H1 (cell line): Measurements from ENCODE around the gene NOD2.

ENCODE experiments used
- CTCF ChIP-seq, 3 experiments: IDR thresholded peaks; 1 replicate in 2 of 3; 2 replicates in 1 of 3; pipeline versions ENCODE4 v1.5.1 to v1.6.1; 2011; ENCODE audit warnings: low read length in 3 of 3, mild to moderate bottlenecking in 3 of 3, inconsistent platforms in 2 of 3, low read depth in 1 of 3, moderate library complexity in 1 of 3; ENCODE audit not compliant: insufficient read depth in 1 of 3; ENCODE audit errors: control extremely low read depth in 1 of 3
- EZH2 ChIP-seq: fragments of 200-600 bp; sonication (generic); IDR thresholded peaks from 2 replicates; pipeline ENCODE4 v1.7.1; 2012; ENCODE audit warnings: low read depth, mild to moderate bottlenecking, moderate library complexity, low read length, inconsistent platforms; ENCODE audit not compliant: severe bottlenecking
- FOSL1 ChIP-seq: IDR thresholded peaks from 2 replicates; pipeline ENCODE4 v1.6.1; 2011; ENCODE audit warnings: mild to moderate bottlenecking, low read depth, low read length, moderate library complexity; ENCODE audit not compliant: insufficient read depth
- GABPA ChIP-seq: IDR thresholded peaks from 2 replicates; pipeline ENCODE4 v1.6.1; 2011; ENCODE audit warnings: mild to moderate bottlenecking, low read length, moderate library complexity, borderline replicate concordance; ENCODE audit not compliant: insufficient read depth
- JUND ChIP-seq: IDR thresholded peaks from 2 replicates; pipeline ENCODE4 v1.6.1; 2011; ENCODE audit warnings: mild to moderate bottlenecking, improper control_type of control experiment, low read length
- MAX ChIP-seq: IDR thresholded peaks from 2 replicates; pipeline ENCODE4 v1.6.1; 2012; ENCODE audit warnings: inconsistent platforms
- POLR2AphosphoS5 ChIP-seq: IDR thresholded peaks from 2 replicates; pipeline ENCODE4 v1.6.1; 2011; ENCODE audit warnings: low read depth, low read length
- RBBP5 ChIP-seq: IDR thresholded peaks from 2 replicates; pipeline ENCODE4 v1.7.1; 2012; ENCODE audit warnings: low read depth, mild to moderate bottlenecking, inconsistent platforms, low read length, moderate library complexity, borderline replicate concordance
- SP4 ChIP-seq: IDR thresholded peaks from 2 replicates; pipeline ENCODE4 v1.6.1; 2012; ENCODE audit warnings: low read length, inconsistent platforms
- TAF1 ChIP-seq: IDR thresholded peaks from 2 replicates; pipeline ENCODE4 v1.6.1; 2011; ENCODE audit warnings: mild to moderate bottlenecking, low read depth, low read length

- TF ChIP-seq JUND (no peak), EZH2 (no peak), CTCF (IDR thresholded peaks at IDR 0.05; ENCODE audit: control extremely low read depth in 1 of 3, insufficient read depth in 1 of 3, low read depth in 1 of 3, low read length in 3 of 3) (no peak), TAF1 (no peak), GABPA (no peak), FOSL1 (no peak), MAX (no peak), SP4 (no peak), RBBP5 (no peak), POLR2AphosphoS5 (no peak)
Measured at GRCh38 chr16:50690177-50690576, 3.2 kb upstream of the NOD2 start.
